Fibroblast of villous mesenchyme (primary cell): ENCODE measurements around the gene OAS2. TPM values are rescaled to one million over a fixed set of nuclear protein-coding genes. Genes with fewer than 3 reads are reported as not detected.
"Not testable (repeated sequence)": the region's sequence is repeated elsewhere in the genome, so short reads cannot be mapped to it uniquely, and the experiment has no call there.

Experiments
- DNase-seq: peaks from one replicate; pipeline ENCODE4 v3.0.0-alpha.2; 2010; ENCODE audit warnings: low read depth
- H3K4me3 ChIP-seq: 2 replicates; pipeline ENCODE4 v1.5.1; 2011; ENCODE audit warnings: low read depth, mild to moderate bottlenecking, low read length
- CTCF ChIP-seq: IDR thresholded peaks from 2 replicates; pipeline ENCODE4 v1.5.1; 2012; ENCODE audit warnings: low read depth, mild to moderate bottlenecking, low read length; ENCODE audit not compliant: insufficient read depth
- total RNA-seq: library from RNA; depleted of rRNA; stranded (reverse); fragments of >200 nt; gene quantifications from 2 replicates; pipeline ENCODE4 v1.2.3, GENCODE V29; 2012

OAS2 gene
- total RNA-seq, 1 donor = 5.6 TPM

DNA sequence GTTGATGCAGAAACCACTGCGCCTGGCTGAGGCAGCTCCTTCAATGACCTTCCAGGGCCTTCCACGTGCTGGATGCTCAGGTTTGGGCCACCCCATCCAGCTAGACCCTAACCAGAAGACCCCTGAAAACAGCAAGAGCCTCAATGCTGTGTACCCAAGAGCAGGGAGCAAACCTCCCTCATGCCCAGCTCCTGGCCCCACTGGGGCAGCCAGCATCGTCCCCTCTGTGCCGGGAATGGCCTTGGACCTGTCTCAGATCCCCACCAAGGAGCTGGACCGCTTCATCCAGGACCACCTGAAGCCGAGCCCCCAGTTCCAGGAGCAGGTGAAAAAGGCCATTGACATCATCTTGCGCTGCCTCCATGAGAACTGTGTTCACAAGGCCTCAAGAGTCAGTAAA lies 29.5 kb upstream of the OAS2 start:
- no peak overlapping the region for H3K4me3 ChIP-seq
- TF ChIP-seq CTCF = no peak
- no peak for DNase-seq

DNA sequence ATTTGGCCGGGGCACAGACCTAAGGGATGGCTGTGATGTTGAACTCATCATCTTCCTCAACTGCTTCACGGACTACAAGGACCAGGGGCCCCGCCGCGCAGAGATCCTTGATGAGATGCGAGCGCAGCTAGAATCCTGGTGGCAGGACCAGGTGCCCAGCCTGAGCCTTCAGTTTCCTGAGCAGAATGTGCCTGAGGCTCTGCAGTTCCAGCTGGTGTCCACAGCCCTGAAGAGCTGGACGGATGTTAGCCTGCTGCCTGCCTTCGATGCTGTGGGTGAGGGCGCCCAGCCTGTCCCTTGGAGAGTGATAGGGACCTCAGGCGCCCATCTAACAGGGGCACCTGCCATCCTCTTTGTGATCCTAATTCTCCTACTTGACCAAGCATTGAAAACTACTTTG lies 27.6 kb upstream of the OAS2 start:
- DNase-seq = no peak
- no peak for TF ChIP-seq CTCF
- no peak overlapping the region for H3K4me3 ChIP-seq

DNA sequence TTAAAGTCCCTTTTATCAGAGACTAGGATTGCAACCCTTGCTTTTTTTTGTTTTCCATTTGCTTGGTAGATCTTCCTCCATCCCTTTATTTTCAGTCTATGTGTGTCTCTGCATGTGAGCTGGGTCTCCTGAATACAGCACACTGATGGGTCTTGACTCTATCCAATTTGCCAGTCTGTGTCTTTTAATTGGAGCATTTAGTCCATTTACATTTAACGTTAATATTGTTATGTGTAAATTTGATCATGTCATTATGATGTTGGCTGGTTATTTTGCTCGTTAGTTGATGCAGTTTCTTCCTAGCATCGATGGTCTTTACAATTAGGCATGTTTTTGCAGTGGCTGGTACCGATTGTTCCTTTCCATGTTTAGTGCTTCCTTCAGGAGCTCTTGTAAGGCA lies 21.2 kb upstream of the OAS2 start:
- H3K4me3 ChIP-seq, DNase-seq: not testable (repeated sequence)

DNA sequence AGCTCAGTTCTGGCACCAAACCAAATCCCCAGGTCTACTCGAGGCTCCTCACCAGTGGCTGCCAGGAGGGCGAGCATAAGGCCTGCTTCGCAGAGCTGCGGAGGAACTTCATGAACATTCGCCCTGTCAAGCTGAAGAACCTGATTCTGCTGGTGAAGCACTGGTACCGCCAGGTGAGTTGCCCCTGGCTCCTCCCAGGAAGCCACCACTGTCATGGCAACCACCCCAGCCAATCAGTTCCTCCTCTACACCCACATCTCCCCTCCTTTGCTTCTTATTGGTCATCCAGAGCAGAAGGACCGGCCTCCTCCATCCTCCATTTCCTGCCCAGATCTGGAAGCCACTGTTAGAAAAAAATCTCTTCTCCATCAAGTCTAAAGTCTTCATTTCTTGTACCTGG lies 17.2 kb upstream of the OAS2 start:
- no peak for DNase-seq

GRCh38 chr12:112961536-112961935 lies 16.8 kb upstream of the OAS2 start:
- TF ChIP-seq CTCF = no peak
- H3K4me3 ChIP-seq = no peak overlapping the region
- no peak for DNase-seq

More for the DNA sequence above, 17.2 kb upstream of the OAS2 start:
- TF ChIP-seq CTCF = no peak
- H3K4me3 ChIP-seq = no peak overlapping the region

DNA sequence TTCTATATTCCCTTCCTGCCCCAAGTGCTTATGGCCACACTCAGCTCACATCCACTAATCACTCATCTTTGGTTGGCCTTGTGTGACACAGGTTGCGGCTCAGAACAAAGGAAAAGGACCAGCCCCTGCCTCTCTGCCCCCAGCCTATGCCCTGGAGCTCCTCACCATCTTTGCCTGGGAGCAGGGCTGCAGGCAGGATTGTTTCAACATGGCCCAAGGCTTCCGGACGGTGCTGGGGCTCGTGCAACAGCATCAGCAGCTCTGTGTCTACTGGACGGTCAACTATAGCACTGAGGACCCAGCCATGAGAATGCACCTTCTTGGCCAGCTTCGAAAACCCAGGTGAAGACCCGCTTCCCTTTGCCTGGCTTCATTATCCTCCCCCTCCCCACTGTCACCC lies 15.8 kb upstream of the OAS2 start:
- TF ChIP-seq CTCF = no peak
- H3K4me3 ChIP-seq = no peak overlapping the region
- DNase-seq = no peak

DNA sequence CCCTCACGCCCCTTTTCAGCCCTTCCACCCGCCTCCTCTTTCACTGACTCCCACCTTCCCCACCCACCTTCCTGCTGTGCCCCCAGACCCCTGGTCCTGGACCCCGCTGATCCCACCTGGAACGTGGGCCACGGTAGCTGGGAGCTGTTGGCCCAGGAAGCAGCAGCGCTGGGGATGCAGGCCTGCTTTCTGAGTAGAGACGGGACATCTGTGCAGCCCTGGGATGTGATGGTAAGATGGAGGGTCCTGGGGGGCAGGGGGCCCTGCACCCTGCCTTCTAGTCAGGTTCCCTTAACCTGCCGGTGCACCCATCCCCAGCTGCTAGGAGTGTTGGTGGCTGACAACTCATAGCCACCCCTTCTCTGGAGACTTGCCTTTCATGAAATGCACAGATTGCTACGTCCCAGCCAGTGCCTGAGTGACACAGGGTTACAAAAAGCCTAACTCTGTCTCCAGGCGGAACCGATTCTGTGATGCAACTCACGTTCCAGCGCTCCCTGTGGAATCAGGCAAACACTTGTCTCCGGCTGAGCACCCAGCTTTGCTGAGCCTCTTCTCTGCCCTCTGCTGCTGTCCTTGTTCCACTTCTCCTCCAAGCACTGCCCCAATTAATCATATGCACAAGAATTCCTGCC lies 15.0 kb upstream of the OAS2 start:
- no peak overlapping the region for H3K4me3 ChIP-seq
- no peak for TF ChIP-seq CTCF
- no peak for DNase-seq
